Subcutaneous abdominal adipose tissue (tissue), 5 donors: ENCODE data around the gene ANKRD13A.

Source experiments
- H3K27ac ChIP-seq: one replicate; pipeline ENCODE4 v1.7.0; 2013; ENCODE audit warnings: low read depth, mild to moderate bottlenecking, inconsistent platforms, low read length, moderate library complexity
- H3K27me3 ChIP-seq, 5 donors: one replicate each; pipeline ENCODE4 v1.7.0; 2013; ENCODE audit warnings: low read length in 5 of 5, inconsistent platforms in 1 of 5; ENCODE audit not compliant: control insufficient read depth in 5 of 5, insufficient read depth in 4 of 5
- H3K36me3 ChIP-seq, 5 donors: one replicate each; pipeline ENCODE4 v1.7.0; 2013; ENCODE audit warnings: low read length in 5 of 5; ENCODE audit not compliant: control insufficient read depth in 5 of 5, insufficient read depth in 5 of 5
- H3K4me1 ChIP-seq, 5 donors: one replicate each; pipeline ENCODE4 v1.7.0; 2013; ENCODE audit warnings: low read length in 5 of 5, mild to moderate bottlenecking in 3 of 5, moderate library complexity in 1 of 5; ENCODE audit not compliant: control insufficient read depth in 5 of 5, insufficient read depth in 5 of 5
- H3K4me3 ChIP-seq, 5 donors: one replicate each; pipeline ENCODE4 v1.7.0; 2013; ENCODE audit warnings: low read length in 5 of 5, low read depth in 1 of 5
- H3K9ac ChIP-seq, 5 donors: one replicate each; pipeline ENCODE4 v1.7.0; 2013; ENCODE audit warnings: low read length in 5 of 5, mild to moderate bottlenecking in 4 of 5, moderate library complexity in 3 of 5
- H3K9me3 ChIP-seq, 5 donors: one replicate each; pipeline ENCODE4 v1.7.0; 2013; ENCODE audit warnings: low read length in 5 of 5; ENCODE audit not compliant: control insufficient read depth in 5 of 5
- donor health status: healthy.
- donor health status: healthy.
- donor health status: healthy.
- donor health status: healthy.
- donor health status: healthy.

Gene ANKRD13A

DNA sequence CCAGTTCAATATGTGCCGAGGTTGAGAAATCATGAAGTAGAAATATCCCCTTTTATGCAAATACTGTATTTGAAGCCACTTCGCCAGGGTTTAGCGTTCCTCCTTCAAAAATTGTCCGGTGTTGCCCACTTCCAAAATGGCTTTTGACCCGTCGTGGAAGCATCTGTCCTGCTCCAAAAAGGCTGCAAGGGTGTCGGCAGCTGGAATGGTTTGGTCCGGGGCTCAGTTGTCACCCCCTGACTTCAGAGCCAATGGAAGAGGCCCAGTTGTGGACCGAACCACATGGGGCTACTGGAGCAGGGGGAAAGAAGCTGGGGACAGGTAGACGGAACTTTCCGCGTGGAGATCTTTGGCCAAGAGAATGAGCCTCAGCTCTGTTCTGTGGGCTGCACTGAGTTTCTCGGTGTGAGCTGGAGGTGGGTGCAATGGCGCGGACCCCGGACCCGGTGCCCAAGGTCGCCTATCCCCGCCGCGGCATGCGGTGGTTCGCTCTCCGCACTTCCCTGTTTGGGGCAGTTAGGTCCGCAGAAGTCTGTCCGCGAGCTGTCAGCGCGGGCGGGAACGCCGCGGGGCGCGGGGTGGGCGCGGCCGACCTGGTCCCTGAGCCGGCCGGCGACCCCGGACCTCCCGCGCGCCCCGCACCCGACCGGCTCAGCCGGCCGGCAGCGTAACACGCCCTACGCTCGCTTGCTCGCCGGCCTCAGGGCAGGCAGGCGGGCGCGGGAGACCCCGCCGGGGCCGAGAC is at the start of gene ANKRD13A:
ANKRD13A (plus strand) TSS at position 527 of the 745 bp plus-strand sequence. CDS start 259 bp downstream, outside the sequence.
- H3K4me1 ChIP-seq, result peaks cover 2 to 54% (median 41%) of the 10 kb centered on the region in 5 donors
- peaks cover 0 to 8% (median 0%) of the 10 kb centered on the region in 5 donors for H3K36me3 ChIP-seq
- no peaks in the 10 kb centered on the region for H3K9me3 ChIP-seq
- no peaks in the 10 kb centered on the region for H3K27me3 ChIP-seq
- H3K4me3 ChIP-seq, result peak within 1 kb of the TSS; percentile 82 to 96 (median 90)
- H3K9ac ChIP-seq, result peak within 1 kb of the TSS; percentile 56 to 90 (median 80)
- H3K27ac ChIP-seq, result peak within 1 kb of the TSS; percentile 78

DNA sequence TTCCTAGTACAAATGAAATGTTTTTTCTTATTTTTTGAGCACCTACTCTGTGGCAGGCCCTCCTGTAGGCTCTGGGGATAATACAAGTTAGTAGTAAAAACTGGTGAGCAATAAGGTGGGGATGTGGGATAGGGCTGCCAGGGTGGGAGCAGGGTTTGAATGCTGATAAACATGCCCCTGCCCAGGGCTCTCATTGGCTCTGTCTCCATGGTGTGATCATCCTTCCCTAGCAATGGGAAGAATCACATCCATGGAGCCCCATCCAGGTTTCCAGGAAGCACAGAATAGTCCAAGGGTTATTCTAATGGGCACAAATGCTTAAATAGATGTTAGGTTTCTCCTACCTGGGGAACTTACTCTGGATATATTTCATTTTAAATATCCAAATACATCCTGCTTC is 48.6 kb upstream of the ANKRD13A start:
- Histone ChIP-seq H3K36me3 (peaks cover 20 to 77% (median 61%) of the 10 kb centered on the region in 5 donors), H3K4me1 (peaks cover 0 to 38% (median 26%) of the 10 kb centered on the region in 5 donors), H3K27me3 (no peaks in the 10 kb centered on the region), H3K9ac (no peak overlapping the region), H3K4me3 (no peak overlapping the region), H3K27ac (peak overlapping the region; percentile 3), H3K9me3 (no peaks in the 10 kb centered on the region)

DNA sequence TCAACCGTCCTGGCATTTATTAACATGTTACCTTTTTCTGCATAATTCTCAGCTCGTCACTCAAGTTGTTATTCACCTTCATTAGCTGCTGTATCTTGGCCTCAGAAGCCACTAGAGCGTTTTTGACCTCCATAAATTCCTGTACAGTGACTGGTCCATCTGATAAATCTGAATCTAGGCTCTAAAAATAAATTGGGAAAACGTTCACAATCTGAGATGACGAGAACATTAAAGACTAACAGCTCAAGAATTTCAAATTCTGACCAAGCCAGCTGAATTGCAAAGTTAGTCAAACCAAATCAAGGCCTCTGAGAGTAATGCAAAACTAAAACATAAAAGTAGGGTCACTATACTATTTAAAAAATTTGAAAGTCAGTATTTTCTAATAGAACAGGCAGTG is 48.1 kb upstream of the ANKRD13A start:
- Histone ChIP-seq H3K9me3 (no peaks in the 10 kb centered on the region), H3K4me1 (peaks cover 0 to 38% (median 24%) of the 10 kb centered on the region in 5 donors), H3K27me3 (no peaks in the 10 kb centered on the region), H3K36me3 (peaks cover 21 to 81% (median 64%) of the 10 kb centered on the region in 5 donors), H3K4me3 (no peak overlapping the region), H3K9ac (no peak overlapping the region), H3K27ac (no peak overlapping the region)

DNA sequence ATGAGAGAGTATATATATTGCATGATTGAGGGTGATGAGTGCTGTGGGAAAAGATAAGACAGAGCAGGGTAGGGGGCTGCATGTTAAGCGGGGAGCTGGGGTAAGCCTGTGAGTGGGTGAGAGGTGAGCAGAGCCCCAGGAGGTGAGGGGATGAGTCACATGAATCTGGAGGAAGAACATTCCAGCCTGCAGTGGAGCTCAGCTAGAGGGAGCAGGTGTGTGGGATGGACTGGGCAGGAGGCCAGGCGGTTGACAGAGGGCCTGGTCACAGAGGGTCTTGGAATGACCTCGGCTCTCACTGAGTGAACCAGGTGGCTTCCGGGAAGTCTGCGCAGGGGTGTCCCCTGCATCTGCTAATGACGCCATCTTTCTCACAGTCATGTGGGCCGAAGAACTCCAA is 47.5 kb upstream of the ANKRD13A start:
- H3K9ac ChIP-seq, result no peak overlapping the region
- H3K9me3 ChIP-seq, result no peaks in the 10 kb centered on the region
- peaks cover 24 to 83% (median 66%) of the 10 kb centered on the region in 5 donors for H3K36me3 ChIP-seq
- no peak overlapping the region for H3K4me3 ChIP-seq
- H3K4me1 ChIP-seq, result peaks cover 0 to 33% (median 20%) of the 10 kb centered on the region in 5 donors
- H3K27ac ChIP-seq, result no peak overlapping the region
- no peaks in the 10 kb centered on the region for H3K27me3 ChIP-seq

DNA sequence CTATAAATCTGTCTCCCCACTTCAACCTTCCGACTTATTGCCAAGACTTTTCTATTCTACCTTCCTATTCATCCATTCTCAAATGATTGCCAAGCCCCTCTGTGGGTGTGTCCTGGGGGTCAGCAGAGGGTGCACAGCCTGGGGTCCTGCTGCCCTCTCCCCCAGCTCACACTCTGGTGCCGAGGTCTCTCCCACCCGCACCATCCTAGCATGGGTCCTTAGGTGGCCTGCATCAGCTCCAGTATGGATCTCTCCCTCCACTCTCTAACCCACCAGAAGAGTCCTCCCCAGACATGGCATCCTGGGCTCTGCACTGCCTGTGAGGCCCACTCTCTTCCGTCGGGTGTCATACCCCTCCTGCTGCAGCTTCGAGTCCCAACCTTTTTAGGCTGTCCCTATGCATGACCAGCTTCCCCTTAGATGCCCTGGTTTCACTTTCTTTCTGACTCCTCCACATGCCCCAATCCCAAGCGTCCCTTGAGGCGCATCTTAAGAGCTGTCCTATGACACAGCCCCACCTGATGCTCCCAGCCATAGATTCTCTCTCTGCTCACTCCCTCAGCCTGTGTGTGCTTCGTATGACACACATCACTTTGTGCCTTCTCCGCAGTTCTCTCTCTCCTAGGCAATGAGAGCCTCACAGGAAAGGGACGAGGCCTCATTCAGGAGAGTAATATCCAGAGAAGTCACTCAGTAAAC is 46.9 kb upstream of the ANKRD13A start:
- Histone ChIP-seq H3K27ac (no peak overlapping the region), H3K9me3 (no peaks in the 10 kb centered on the region), H3K4me1 (peaks cover 0 to 27% (median 15%) of the 10 kb centered on the region in 5 donors), H3K9ac (no peak overlapping the region), H3K4me3 (no peak overlapping the region), H3K27me3 (no peaks in the 10 kb centered on the region), H3K36me3 (peaks cover 24 to 82% (median 65%) of the 10 kb centered on the region in 5 donors)

DNA sequence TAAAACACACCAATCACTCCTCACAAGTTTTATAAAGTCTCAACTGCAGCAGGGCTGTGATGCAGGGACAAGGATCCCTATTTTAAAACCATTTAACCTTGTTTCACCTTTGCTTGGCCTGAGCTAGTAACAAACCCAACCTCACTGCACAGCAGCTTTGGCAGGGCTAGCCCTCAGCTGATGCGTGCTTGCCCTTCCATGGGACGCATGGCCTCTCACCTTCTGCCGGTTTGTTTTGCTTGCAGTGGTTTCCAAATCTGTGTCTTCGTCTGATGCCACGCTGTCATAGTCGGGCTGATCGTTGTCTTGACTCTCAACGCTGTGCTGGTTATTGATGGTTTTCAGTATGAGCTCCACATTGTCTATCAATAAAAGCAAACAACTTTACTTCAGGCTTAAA is 46.4 kb upstream of the ANKRD13A start:
- H3K9me3 ChIP-seq, result no peaks in the 10 kb centered on the region
- peaks cover 24 to 80% (median 64%) of the 10 kb centered on the region in 5 donors for H3K36me3 ChIP-seq
- H3K4me1 ChIP-seq, result peaks cover 0 to 21% (median 9%) of the 10 kb centered on the region in 5 donors
- H3K9ac ChIP-seq, result no peak overlapping the region
- no peaks in the 10 kb centered on the region for H3K27me3 ChIP-seq
- H3K27ac ChIP-seq, result no peak overlapping the region
- H3K4me3 ChIP-seq, result no peak overlapping the region

DNA sequence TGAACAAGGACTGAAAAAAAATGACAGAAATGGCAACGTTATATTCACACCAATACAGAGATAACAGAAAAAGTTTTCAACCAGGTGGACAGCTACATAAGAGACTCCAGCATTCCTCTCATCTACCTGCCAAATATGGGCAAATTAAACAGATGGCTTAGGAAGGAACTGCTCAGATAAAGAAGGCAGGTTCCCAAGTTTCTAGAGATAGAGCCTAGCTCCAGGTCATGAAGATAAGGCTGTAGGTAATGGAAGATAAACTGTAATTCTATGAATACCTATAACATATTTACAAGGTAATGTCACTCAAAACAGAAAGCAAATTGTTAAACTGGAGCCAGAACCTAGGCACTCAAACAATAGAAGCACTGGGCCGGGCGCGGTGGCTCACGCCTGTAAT is 45.6 kb upstream of the ANKRD13A start:
- Histone ChIP-seq H3K27ac (no peak overlapping the region), H3K9me3 (no peaks in the 10 kb centered on the region), H3K36me3 (peaks cover 27 to 81% (median 65%) of the 10 kb centered on the region in 5 donors), H3K4me3 (no peak overlapping the region), H3K27me3 (no peaks in the 10 kb centered on the region), H3K9ac (no peak overlapping the region), H3K4me1 (peaks cover 0 to 14% (median 3%) of the 10 kb centered on the region in 5 donors)

DNA sequence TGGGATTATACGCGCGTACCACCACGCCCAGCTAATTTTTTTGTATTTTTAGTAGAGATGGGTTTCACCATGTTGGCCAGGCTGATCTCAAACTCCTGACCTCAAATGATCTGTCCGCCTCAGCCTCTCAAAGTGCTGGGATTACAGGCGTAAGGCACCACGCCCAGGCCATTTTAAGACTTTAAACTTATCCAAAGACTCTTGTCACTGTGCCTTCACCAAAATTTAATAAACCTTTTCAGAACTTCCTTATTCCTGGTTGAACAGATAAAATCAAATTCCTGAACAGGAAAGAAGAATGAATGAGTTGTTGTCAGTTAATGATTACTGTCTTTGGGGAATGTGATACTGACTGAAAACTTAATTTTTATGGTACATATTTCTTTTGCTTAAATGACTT is 40.9 kb upstream of the ANKRD13A start:
- no peak overlapping the region for H3K9ac ChIP-seq
- H3K36me3 ChIP-seq, result peaks cover 26 to 81% (median 67%) of the 10 kb centered on the region in 5 donors
- H3K4me3 ChIP-seq, result no peak overlapping the region
- no peak overlapping the region for H3K27ac ChIP-seq
- H3K9me3 ChIP-seq, result no peaks in the 10 kb centered on the region
- H3K4me1 ChIP-seq, result no peaks in the 10 kb centered on the region
- no peaks in the 10 kb centered on the region for H3K27me3 ChIP-seq

DNA sequence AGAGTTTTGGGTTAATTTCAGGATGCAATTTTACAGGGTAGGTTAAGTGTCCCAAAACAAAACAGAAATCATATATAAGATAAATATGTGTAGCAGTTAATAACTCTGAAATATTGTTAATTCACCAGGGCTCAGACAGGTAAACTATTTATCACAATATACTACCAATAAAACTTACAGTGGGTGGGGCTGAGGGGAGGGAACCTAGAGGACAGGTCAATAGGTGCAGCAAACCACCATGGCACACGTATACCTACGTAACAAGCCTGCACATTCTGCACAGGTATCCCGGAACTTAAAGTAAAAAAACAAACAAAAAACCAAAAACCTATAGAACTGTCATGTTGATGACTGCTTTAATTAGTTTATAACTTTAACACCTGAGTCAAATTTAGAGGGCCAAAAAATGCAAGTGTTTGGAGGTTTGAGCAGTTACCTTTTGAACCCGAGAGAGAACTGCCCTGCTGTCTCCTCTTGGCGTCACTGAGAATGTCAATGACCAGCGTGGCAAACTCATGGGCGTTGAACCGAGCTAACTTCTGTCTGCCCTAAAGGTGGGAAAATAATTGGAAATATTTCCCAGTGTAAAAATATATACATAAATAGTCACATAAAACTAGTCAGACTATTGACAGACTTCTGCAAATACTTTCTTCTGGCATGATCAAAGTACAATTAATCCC is 39.7 kb upstream of the ANKRD13A start:
- no peak overlapping the region for H3K4me3 ChIP-seq
- H3K9ac ChIP-seq, result no peak overlapping the region
- no peaks in the 10 kb centered on the region for H3K9me3 ChIP-seq
- H3K27me3 ChIP-seq, result no peaks in the 10 kb centered on the region
- H3K27ac ChIP-seq, result no peak overlapping the region
- no peaks in the 10 kb centered on the region for H3K4me1 ChIP-seq
- H3K36me3 ChIP-seq, result peaks cover 31 to 82% (median 70%) of the 10 kb centered on the region in 5 donors
